ENCODE results near the gene TNIP1. TPM values are rescaled to one million over a fixed set of nuclear protein-coding genes. Genes with fewer than 3 reads are reported as not detected.

Gene TNIP1
- total RNA-seq, 6 donors from 2014 or later: 109 to 166 (median 130) TPM

DNA sequence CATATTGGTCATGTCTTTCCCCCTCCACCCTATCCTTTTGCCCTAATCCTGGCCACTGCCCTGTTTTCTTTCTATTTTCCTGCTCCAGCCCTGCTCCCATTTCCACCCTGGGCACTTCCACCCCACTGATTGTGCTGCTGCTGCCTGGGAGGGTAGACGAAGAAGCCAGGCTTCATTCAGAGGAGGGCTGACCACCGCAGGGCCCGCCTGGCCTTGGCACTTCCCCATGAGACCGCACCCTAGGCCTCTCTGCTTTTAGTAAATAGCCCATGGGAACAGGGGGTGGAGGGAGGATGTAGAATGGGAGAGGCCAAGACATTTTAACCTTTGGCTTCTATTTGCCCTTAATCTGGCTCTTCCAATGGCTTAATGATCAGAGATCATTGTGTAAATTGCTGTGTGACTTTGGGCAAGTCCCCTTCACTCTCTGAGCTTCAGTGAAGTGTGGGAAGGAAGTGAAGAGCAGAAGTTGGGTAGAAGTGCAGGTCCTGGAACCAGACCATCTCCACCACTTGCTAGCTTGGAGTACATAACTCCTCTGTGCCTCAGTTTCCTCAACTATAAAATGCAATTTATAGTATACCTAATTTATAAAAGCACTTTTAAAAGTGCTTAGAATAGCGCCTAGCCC, 74.0 kb downstream of the TNIP1 start:
- WGBS, 2 donors: 54 to 72% methylated on average over 5 of the region's 5 CpGs
- peak overlapping the region; percentile 84 to 87 (median 86) for H3K27ac ChIP-seq
- peak; percentile 55 to 69 for ATAC-seq (ENCODE audit: low FRiP score in 2 of 2)
- H3K4me1 ChIP-seq: peaks cover 34 to 47% (median 45%) of the 10 kb centered on the region in 4 donors
- peak in 1 of 2 donors; percentile 80 for DNase-seq
- H3K9me3 ChIP-seq: no peaks in the 10 kb centered on the region
- no peaks in the 10 kb centered on the region for H3K27me3 ChIP-seq
- TF ChIP-seq, protein P1, sequence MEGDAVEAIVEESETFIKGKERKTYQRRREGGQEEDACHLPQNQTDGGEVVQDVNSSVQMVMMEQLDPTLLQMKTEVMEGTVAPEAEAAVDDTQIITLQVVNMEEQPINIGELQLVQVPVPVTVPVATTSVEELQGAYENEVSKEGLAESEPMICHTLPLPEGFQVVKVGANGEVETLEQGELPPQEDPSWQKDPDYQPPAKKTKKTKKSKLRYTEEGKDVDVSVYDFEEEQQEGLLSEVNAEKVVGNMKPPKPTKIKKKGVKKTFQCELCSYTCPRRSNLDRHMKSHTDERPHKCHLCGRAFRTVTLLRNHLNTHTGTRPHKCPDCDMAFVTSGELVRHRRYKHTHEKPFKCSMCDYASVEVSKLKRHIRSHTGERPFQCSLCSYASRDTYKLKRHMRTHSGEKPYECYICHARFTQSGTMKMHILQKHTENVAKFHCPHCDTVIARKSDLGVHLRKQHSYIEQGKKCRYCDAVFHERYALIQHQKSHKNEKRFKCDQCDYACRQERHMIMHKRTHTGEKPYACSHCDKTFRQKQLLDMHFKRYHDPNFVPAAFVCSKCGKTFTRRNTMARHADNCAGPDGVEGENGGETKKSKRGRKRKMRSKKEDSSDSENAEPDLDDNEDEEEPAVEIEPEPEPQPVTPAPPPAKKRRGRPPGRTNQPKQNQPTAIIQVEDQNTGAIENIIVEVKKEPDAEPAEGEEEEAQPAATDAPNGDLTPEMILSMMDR (IDR thresholded peaks at IDR 0.05): no peak
- TF ChIP-seq POLR2A (IDR thresholded peaks at IDR 0.05): no peak
- TF ChIP-seq POLR2AphosphoS5 (IDR thresholded peaks at IDR 0.05): peak; percentile 51 to 68
- TF ChIP-seq EP300 (IDR thresholded peaks at IDR 0.05): peak in 1 of 4 donors; percentile 23
- H3K36me3 ChIP-seq: no peaks in the 10 kb centered on the region
- H3K4me3 ChIP-seq: no peak overlapping the region

GRCh38 chr5:151005950-151006576, 74.8 kb downstream of the TNIP1 start:
- Histone ChIP-seq H3K27me3 (no peaks in the 10 kb centered on the region), H3K4me1 (peaks cover 34 to 47% (median 45%) of the 10 kb centered on the region in 4 donors), H3K9me3 (no peaks in the 10 kb centered on the region), H3K27ac (peak overlapping the region; percentile 84 to 87 (median 86)), H3K36me3 (no peaks in the 10 kb centered on the region), H3K4me3 (peak overlapping the region in 2 of 4 donors; percentile 6 to 28)
- 20 to 28% methylated on average over 7 of the region's 7 CpGs for WGBS, 2 donors
- peak; percentile 82 to 86 for ATAC-seq (ENCODE audit: low FRiP score in 2 of 2)
- DNase-seq: peak in 1 of 2 donors; percentile 82
- TF ChIP-seq EP300 (IDR thresholded peaks at IDR 0.05) (peak in 2 of 4 donors; percentile 72 to 93), POLR2A (IDR thresholded peaks at IDR 0.05) (peak in 1 of 4 donors; percentile 23), POLR2AphosphoS5 (IDR thresholded peaks at IDR 0.05) (peak; percentile 65 to 84)
- TF ChIP-seq, protein P1 (IDR thresholded peaks at IDR 0.05): no peak

GRCh38 chr5:151005187-151005949, 75.5 kb downstream of the TNIP1 start:
- H3K4me3 ChIP-seq: peak overlapping the region in 2 of 4 donors; percentile 6 to 28
- peaks cover 34 to 47% (median 45%) of the 10 kb centered on the region in 4 donors for H3K4me1 ChIP-seq
- 56 to 60% methylated on average over 5 of the region's 5 CpGs for whole genome bisulfite sequencing, 2 donors
- H3K27ac ChIP-seq: peak overlapping the region; percentile 84 to 87 (median 86)
- no peaks in the 10 kb centered on the region for H3K27me3 ChIP-seq
- no peak for DNase-seq
- no peaks in the 10 kb centered on the region for H3K9me3 ChIP-seq
- no peaks in the 10 kb centered on the region for H3K36me3 ChIP-seq
- peak; percentile 19 to 29 for ATAC-seq (ENCODE audit: low FRiP score in 2 of 2)
- TF ChIP-seq EP300 (IDR thresholded peaks at IDR 0.05) (peak; percentile 40 to 97 (median 86)), POLR2A (IDR thresholded peaks at IDR 0.05) (peak in 1 of 4 donors; percentile 26), POLR2AphosphoS5 (IDR thresholded peaks at IDR 0.05) (peak; percentile 75 to 77)
- TF ChIP-seq, protein P1 (IDR thresholded peaks at IDR 0.05): no peak

- Histone ChIP-seq H3K36me3 (no peaks in the 10 kb centered on the region), H3K4me3 (no peak overlapping the region), H3K4me1 (peaks cover 34 to 47% (median 45%) of the 10 kb centered on the region in 4 donors), H3K9me3 (no peaks in the 10 kb centered on the region), H3K27me3 (no peaks in the 10 kb centered on the region), H3K27ac (peak overlapping the region; percentile 44 to 87 (median 84))
- DNase-seq: no peak
- TF ChIP-seq EP300 (IDR thresholded peaks at IDR 0.05): no peak
- no peak for TF ChIP-seq POLR2AphosphoS5 (IDR thresholded peaks at IDR 0.05)
- TF ChIP-seq, protein P1 (IDR thresholded peaks at IDR 0.05): no peak
- TF ChIP-seq POLR2A (IDR thresholded peaks at IDR 0.05): no peak
- WGBS, 2 donors: 66 to 71% methylated on average over 2 of the region's 2 CpGs
- no peak for ATAC-seq (ENCODE audit: low FRiP score in 2 of 2)
These were observed 76.3 kb downstream of the TNIP1 start for GRCh38 chr5:151004499-151004898.
